Activated T-cell treated with anti-CD3 and anti-CD28 coated beads, Interleukin-2, amount 50 U/mL, for 4 hours (primary cell): Measurements from ENCODE around the gene SPPL2B. TPM values are rescaled to one million over a fixed set of nuclear protein-coding genes. Genes with fewer than 3 reads are reported as not detected.
A peak's percentile ranks its signal among the peaks of the same experiment; 100 is the strongest.
"Not testable (repeated sequence)": the region's sequence is repeated elsewhere in the genome, so short reads cannot be mapped to it uniquely, and the experiment has no call there.

Experiments
- ATAC-seq, 2 donors: fragments of 200-7000 bp; cut with Tn5 transposase; one replicate each; pipeline ENCODE4 v1.10.0; 2021
- DNase-seq: peaks from one replicate; pipeline ENCODE4 v3.0.0-alpha.2; 2020
- H3K27me3 Mint-ChIP-seq: one replicate; pipeline ENCODE4 v1.8.0; 2021; ENCODE audit warnings: low read depth, mixed read lengths
- H3K36me3 Mint-ChIP-seq: one replicate; pipeline ENCODE4 v1.8.0; 2022; ENCODE audit warnings: mixed read lengths; ENCODE audit not compliant: insufficient read depth
- H3K4me1 Mint-ChIP-seq: one replicate; pipeline ENCODE4 v1.8.0; 2021; ENCODE audit warnings: low read depth, mixed read lengths
- H3K4me3 Mint-ChIP-seq: one replicate; pipeline ENCODE4 v1.8.0; 2021; ENCODE audit warnings: mild to moderate bottlenecking, moderate library complexity, mixed read lengths
- H3K9me3 Mint-ChIP-seq: one replicate; pipeline ENCODE4 v1.8.0; 2021; ENCODE audit warnings: mixed read lengths
- total RNA-seq, 3 donors: library from RNA; stranded (reverse); gene quantifications; one replicate each; pipeline ENCODE4 v1.2.1, GENCODE V29; 2021

Gene SPPL2B, protein sequence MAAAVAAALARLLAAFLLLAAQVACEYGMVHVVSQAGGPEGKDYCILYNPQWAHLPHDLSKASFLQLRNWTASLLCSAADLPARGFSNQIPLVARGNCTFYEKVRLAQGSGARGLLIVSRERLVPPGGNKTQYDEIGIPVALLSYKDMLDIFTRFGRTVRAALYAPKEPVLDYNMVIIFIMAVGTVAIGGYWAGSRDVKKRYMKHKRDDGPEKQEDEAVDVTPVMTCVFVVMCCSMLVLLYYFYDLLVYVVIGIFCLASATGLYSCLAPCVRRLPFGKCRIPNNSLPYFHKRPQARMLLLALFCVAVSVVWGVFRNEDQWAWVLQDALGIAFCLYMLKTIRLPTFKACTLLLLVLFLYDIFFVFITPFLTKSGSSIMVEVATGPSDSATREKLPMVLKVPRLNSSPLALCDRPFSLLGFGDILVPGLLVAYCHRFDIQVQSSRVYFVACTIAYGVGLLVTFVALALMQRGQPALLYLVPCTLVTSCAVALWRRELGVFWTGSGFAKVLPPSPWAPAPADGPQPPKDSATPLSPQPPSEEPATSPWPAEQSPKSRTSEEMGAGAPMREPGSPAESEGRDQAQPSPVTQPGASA
- total RNA-seq = 10 to 100 TPM; 42.1 to 45.3 (median 42.2) TPM

DNA sequence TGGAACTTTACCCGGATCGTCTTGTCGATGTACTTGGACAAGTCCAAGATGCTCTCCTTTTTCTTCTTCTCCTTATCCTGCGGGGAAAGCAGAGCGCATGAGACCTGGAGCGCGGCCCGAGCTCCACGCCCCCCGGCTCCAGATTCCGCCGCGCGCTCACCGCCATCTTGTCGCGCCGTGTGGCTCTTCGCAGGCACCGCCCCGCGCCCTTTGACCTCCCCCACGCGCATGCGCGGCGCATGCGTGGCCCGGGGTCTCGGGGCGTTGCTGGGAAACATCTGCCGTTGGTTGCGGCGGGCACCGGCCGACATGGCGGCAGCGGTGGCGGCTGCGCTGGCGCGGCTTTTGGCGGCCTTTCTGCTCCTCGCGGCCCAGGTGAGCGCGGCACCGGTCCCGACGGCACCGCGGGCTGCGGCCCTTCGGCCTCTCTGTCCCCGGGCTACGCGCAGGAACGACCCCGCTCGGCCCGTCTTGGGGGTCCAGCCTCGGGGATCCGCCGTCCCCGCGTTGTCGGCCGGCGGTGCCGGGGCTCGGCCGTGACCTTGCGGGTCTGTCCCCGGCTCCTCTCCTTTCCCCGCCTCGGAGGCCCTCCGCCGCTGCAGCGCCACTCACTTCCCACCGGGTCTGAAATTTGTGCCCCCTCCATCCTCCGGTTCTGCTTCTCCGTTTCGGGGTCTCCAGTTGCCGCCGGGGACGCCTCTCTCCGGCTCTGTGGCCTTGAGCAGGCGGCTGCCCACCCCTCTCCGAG lies at the start of gene SPPL2B, which contains the start of gene LSM7:
Gene SPPL2B (plus strand): TSS at position 284 of the 748 bp plus-strand sequence. CDS start 26 bp downstream, at position 310.
Gene LSM7 (minus strand): TSS at position 186 of the 748 bp plus-strand sequence. CDS start 20 bp downstream, at position 166.
- Mint-ChIP-seq H3K27me3 (no peaks in the 10 kb centered on the region), H3K4me3 (peak within 1 kb of the TSS; percentile 100), H3K36me3 (peaks cover 19% of the 10 kb centered on the region), H3K9me3 (no peaks in the 10 kb centered on the region), H3K4me1 (peaks cover 65% of the 10 kb centered on the region)
- DNase-seq = peak; percentile 91
- peak; percentile 83 to 84 for ATAC-seq

DNA sequence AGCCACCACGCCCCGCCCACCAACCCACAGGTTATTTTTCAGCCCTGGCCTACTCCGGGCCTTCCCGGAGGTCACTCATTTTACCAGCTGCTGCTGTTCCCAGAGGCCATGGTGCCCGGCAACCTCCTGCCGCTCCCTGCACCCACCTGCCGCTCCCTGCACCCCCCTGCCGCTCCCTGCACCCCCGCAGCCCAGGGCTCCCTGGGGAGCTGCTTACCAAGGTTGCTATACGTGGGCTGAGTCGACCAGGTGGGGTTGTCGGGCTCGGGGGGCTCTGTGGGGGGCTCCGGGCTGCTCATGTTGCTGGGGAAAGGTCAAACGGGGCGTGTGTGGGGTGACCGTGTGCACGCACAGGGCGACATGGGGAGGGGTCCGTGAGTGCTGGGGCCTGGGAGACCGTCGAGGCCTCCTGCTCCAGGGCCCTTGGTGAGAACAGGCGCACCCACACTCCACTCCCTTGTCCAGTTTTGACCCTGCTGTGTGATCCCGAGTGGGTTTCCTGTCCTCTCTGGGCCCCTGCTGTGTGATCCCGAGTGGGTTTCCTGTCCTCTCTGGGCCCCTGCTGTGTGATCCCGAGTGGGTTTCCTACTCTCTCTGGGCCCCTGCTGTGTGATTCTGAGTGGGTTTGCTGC lies 47.7 kb upstream of the SPPL2B start:
- H3K4me3 Mint-ChIP-seq = no peak overlapping the region
- H3K9me3 Mint-ChIP-seq = no peaks in the 10 kb centered on the region
- no peak for DNase-seq
- H3K27me3 Mint-ChIP-seq = no peaks in the 10 kb centered on the region
- no peaks in the 10 kb centered on the region for H3K36me3 Mint-ChIP-seq
- H3K4me1 Mint-ChIP-seq = peaks cover 16% of the 10 kb centered on the region
- ATAC-seq = no peak

DNA sequence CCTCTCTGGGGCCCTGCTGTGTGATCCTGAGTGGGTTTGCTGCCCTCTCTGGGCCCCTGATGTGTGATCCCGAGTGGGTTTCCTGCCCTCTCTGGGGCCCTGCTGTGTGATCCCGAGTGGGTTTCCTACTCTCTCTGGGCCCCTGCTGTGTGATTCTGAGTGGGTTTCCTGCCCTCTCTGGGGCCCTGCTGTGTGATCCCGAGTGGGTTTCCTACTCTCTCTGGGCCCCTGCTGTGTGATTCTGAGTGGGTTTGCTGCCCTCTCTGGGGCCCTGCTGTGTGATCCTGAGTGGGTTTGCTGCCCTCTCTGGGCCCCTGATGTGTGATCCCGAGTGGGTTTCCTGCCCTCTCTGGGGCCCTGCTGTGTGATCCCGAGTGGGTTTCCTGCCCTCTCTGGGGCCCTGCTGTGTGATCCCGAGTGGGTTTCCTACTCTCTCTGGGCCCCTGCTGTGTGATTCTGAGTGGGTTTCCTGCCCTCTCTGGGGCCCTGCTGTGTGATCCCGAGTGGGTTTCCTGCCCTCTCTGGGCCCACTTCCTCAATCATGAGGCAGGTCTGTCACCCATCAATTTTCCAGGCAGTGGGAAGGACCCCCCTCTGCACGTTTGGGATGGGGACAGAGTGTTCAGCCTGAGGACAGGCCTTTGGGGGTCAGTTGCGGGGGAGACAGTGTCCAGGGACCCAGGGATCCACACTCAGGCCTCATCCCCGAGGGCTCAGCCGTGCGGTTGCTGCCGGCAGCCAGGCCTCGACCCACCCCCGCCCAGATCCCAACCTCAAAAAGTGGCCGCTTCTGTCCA lies 47.0 kb upstream of the SPPL2B start:
- not testable (repeated sequence) for H3K36me3 Mint-ChIP-seq, H3K9me3 Mint-ChIP-seq, ATAC-seq, H3K27me3 Mint-ChIP-seq, DNase-seq
- peak overlapping the region; percentile 54 for H3K4me3 Mint-ChIP-seq
- H3K4me1 Mint-ChIP-seq = peaks cover 16% of the 10 kb centered on the region

DNA sequence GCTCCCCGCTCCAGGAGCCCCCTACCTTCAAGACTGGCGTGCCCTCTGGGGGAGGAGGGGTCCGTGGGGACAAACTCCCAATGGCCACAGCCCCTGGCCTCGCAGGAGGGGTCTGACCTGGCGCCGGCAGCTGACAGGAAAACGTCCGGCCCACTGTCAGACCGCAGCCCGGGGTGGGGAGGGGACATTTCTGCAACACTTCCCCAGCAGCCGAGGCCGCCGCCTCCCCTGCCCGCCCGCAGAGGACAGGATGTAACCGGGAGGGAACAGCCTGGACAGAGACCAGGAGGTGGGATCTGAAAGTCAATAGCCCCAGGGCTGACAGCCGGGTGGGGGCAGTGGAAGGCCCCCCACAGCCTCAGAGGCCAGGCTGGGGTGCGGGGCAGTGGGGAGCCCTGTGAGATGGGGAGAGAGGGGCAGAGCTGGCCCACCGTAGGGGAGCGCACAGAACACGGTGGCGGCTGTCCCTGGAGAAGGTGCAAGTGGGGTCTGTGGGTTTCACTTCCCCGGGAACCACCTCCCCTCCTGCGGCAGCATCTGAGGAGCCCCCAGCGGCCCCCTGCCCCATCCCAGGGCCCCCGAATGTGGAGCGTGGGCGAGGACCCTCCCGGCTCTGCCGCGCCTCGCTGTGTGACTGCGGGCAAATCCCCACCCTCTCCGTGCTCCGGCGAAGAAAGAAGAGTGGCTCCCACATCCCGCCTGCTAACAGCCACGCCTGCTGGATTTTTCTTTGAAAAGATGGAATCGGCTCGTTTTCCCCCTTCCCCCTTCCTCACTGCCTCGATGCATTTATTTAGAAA lies 46.2 kb upstream of the SPPL2B start, which contains the start of gene PEAK3:
Gene PEAK3 (minus strand): TSS at position 114 of the 800 bp plus-strand sequence. CDS start 1,244 bp downstream, outside the sequence.
- Mint-ChIP-seq H3K36me3 (no peaks in the 10 kb centered on the region), H3K4me1 (peaks cover 14% of the 10 kb centered on the region), H3K27me3 (no peaks in the 10 kb centered on the region), H3K9me3 (no peaks in the 10 kb centered on the region), H3K4me3 (peak within 1 kb of the TSS; percentile 54)
- DNase-seq = no peak
- ATAC-seq = peak; percentile 35 to 41

DNA sequence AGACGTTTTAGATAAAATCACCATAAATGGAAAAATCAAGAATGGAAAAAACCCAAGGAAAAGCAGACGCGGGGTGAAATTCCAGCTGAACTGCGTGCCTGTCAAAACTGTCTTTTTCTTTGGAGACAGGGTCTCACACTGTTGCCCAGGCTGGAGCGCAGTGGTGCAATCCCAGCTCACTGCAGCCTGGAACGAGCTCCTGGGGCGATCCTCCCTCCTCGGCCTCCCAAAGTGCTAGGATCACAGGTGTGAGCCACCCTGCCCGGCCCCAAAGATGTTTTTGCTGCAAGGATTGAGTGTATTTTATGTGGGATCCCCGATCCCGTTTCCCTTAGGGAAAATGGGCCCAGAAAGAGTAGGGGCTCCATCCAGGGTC lies 45.6 kb upstream of the SPPL2B start:
- no peak for ATAC-seq
- H3K27me3 Mint-ChIP-seq = no peaks in the 10 kb centered on the region
- peak overlapping the region; percentile 17 for H3K4me3 Mint-ChIP-seq
- H3K36me3 Mint-ChIP-seq = no peaks in the 10 kb centered on the region
- no peak for DNase-seq
- peaks cover 14% of the 10 kb centered on the region for H3K4me1 Mint-ChIP-seq
- no peaks in the 10 kb centered on the region for H3K9me3 Mint-ChIP-seq

DNA sequence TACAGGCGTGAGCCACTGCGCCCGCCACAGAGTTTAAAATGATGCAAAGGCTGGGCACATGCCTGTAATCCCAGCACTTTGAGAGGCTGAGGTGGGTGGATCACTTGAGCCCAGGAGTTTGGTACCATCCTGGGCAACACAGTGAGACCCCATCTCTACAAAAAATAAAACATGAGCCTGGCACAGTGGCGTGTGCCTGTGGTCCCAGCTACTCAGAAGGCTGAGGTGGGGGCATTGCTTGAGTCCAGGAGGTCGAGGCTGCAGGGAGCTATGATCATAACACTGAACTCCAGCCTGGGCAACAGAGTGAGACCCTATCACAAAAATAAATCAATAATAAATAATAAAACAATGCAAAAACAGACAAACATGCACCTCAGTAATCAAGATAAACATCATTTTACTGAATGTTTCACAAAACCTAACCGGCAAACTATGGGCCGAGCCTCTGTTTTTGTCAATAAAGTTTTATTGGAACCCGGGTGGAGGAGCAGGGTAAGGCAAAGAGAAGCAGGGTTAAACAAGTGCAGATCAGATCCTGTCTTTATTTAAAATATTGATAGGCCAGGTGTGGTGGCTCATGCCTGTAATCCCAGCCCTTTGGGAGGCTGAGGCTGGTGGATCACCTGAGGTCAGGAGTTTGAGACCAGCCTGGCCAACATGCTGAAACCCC lies 44.5 kb upstream of the SPPL2B start:
- Mint-ChIP-seq H3K4me1 (peaks cover 22% of the 10 kb centered on the region), H3K4me3 (no peak overlapping the region), H3K27me3 (no peaks in the 10 kb centered on the region), H3K9me3 (no peaks in the 10 kb centered on the region), H3K36me3 (no peaks in the 10 kb centered on the region)
- ATAC-seq = no peak
- no peak for DNase-seq

DNA sequence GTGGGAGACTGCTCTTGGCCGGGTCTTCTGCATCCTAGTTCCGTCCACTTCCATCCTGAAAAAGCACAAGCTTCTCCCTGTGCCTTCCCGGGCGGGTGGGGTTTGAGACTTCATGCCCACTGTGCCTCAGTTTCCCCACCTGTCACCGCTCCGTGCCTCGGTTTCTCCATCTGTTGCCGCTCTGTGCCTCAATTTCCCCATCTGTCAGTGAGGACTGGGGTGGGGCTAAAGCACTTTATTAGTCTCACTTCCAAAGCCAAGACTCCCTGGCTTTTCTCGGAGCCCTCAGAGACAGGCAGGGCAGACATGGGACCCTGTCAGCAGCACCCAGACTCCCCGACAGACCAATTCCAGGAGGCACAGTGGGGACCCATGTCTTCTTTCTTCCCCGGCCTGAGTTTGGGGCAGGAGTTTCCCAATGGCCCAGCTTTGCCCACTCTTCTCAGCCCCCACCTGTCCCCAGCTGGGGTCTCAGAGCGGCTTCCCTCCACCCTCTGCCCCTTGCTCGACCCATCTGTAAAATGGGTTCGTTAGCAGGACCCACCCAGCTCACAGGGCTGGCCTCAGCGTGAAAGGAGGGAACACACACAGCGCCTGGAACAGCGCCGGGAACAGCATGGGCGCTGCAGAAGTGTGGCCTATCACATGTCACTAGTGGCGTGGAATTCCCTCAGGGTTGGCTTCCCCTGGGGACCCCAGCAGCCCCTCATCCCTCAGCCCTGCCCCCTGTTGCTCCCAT lies 41.9 kb upstream of the SPPL2B start:
- no peak for DNase-seq
- Mint-ChIP-seq H3K27me3 (no peaks in the 10 kb centered on the region), H3K9me3 (no peaks in the 10 kb centered on the region), H3K4me1 (peaks cover 36% of the 10 kb centered on the region), H3K36me3 (no peaks in the 10 kb centered on the region), H3K4me3 (no peak overlapping the region)
- no peak for ATAC-seq

DNA sequence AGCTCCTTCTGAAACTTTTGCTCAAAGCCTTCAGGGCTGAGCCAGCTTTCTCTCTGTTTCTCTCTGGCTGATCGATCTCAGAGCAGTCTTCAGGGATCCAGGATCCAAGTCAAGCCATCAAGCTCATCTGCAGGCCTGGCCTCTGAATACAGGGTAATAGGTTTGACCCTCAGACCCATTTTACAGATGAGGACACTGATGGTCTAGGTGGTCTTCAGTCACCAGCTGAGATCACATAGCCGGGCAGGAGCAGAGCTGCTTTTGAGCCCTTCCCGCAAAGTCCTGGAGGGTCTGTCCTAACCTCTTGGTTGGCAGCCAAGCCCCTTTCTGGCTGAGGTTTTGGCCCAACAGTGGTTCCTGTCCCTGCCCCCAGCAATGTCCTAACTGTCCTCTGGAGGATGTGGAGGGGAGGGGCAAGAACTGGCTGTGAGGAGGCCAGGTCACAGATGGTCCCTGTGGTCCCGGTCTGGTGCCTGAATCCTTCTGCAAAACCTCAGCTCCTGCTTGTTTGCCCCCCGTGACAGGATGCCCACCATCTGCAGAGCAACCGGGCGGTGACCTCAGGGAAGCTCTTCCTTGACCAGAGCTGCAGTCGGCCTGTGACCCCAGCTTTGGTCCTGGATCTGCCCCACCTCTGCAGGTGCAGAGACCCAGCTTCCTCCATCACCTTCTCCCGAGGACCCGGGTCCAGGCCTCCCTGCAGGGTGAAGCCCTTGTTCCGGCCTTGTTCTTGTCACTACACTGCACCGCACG lies 40.7 kb upstream of the SPPL2B start:
- H3K36me3 Mint-ChIP-seq = no peaks in the 10 kb centered on the region
- ATAC-seq (no peak), DNase-seq (no peak)
- H3K27me3 Mint-ChIP-seq = no peaks in the 10 kb centered on the region
- no peak overlapping the region for H3K4me3 Mint-ChIP-seq
- H3K4me1 Mint-ChIP-seq = peaks cover 28% of the 10 kb centered on the region
- no peaks in the 10 kb centered on the region for H3K9me3 Mint-ChIP-seq

DNA sequence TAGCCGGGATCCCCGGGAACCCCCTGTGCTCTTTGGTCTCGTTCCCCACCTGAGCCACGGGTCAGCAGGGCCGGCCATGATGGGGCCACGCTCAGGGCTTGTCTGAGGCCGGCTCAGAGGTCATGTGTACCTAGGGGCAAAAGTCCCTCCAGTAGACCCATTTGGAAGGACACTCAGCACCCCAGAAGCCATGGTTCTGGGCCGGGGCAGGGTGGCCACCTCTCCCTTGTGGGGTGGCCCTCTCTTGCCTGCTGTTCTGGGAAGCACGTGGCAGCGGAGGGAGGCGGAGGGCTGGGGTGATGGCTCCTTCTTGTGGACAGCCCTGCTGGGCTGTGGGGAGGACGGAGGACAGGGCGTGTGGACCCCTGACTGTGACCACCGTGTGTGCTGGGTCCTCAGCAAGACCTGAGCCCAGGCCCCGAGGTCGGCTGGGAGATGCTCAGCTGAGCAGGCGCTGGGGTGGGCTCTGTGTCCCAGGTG lies 40.1 kb upstream of the SPPL2B start:
- peak overlapping the region; percentile 79 for H3K4me3 Mint-ChIP-seq

DNA sequence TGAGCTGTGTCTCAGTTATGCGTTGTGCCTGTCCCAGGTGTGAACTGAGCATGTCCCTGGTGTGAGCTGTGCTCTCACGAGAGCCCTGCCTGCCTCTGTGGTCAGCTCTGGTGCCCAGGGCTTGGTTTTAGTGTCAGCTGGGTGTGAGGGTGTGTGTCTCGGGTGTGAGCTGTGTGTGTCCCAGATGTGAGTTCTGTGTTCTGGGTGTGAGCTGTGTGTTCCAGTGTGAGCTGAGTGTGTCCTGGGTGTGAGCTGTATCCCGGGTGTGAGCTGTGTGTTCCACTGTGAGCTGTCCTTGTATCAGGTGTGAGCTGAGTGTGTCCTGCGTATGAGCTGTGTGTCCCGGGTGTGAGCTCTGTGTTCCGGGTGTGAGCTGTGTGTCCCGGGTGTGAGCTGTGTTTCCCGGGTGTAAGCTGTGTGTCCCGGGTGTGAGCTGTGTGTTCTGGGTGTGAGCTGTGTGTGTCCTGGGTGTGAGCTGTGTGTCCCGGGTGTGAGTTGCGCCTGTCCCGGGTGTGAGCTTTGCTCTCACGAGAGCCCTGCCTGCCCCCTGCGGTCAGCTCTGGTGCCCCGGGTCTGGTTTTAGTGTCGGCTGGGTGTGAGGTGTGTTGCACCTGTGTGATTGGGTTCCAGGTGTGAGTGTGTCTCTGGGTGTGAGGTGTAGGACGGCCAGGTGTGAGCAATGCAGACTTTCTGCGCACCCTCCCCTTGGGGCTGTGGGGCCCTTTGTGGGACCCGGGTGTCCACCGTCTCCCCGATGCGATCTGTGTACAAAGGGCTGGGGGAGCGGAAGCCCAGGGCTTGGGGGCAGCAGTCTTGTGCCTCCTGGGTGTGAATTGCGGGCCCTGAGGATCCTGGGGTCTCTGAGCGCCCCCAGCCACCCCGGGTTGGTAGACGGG lies 39.4 kb upstream of the SPPL2B start:
- H3K9me3 Mint-ChIP-seq = no peaks in the 10 kb centered on the region
- H3K27me3 Mint-ChIP-seq = no peaks in the 10 kb centered on the region
- peak in 1 of 2 donors; percentile 5 for ATAC-seq
- peaks cover 26% of the 10 kb centered on the region for H3K4me1 Mint-ChIP-seq
- H3K4me3 Mint-ChIP-seq = peak overlapping the region; percentile 79
- no peaks in the 10 kb centered on the region for H3K36me3 Mint-ChIP-seq
- DNase-seq = no peak

More for the DNA sequence above, 40.1 kb upstream of the SPPL2B start:
- Mint-ChIP-seq H3K27me3 (no peaks in the 10 kb centered on the region), H3K36me3 (no peaks in the 10 kb centered on the region), H3K4me1 (peaks cover 23% of the 10 kb centered on the region), H3K9me3 (no peaks in the 10 kb centered on the region)
- no peak for ATAC-seq
- no peak for DNase-seq
